GM18499 (cell line): Measurements from ENCODE around the gene SLC4A8.

Source experiments
- ATAC-seq: cut with Tn5 transposase; IDR thresholded peaks from one replicate; pipeline ENCODE4 v1.9.1; 2021; ENCODE audit warnings: moderate number of reproducible peaks; ENCODE audit not compliant: insufficient read depth, unreplicated experiment

Gene SLC4A8

DNA sequence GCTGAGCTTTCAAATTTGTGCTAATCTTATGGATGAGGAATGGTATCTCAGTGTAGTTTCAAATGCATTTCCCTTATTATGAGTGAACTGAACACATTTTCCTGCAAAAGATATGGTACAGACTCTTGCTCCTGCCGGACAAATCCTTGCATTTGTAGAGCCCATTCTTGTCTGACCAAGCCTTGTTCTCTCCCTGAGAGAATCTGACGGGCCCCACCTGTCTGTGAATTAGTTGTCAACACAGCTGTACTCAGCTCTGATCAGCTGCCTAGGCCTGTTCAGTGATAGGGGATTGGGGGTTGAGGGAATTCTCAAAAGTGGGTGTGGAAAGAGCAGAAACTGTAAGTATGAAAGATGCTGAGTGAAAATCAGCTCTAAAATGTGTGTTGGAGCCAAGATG, 123.6 kb downstream of the SLC4A8 start:
- ATAC-seq: no peak

DNA sequence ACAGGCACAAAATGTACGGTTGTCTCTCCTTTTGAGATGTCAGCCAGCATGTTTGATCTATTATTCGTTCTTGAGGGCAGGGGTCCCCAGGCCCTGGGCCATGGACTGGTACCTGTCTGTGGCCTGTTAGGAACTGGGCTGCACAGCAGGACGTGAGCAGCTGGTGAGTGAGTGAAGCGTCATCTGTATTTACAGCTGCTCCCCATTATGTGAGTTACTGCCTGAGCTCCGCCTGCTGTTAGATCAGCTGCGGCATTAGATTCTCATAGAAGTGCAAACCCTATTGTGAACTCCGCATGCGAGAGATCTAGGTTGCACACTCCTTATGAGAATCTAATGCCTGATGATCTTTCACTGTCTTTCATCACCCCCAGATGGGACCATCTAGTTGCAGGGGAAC, 125.0 kb downstream of the SLC4A8 start:
- ATAC-seq: no peak
